B cell (primary cell): ENCODE data around the gene MSH5.

ENCODE experiments used
- CTCF ChIP-seq: fragments of 200-600 bp; IDR thresholded peaks from one replicate; pipeline ENCODE4 v1.8.0; 2022; ENCODE audit warnings: antibody characterized with exemption, mild to moderate bottlenecking
- EZH2 ChIP-seq: IDR thresholded peaks from 2 replicates; pipeline ENCODE4 v1.6.1; 2012; ENCODE audit warnings: borderline replicate concordance, low read depth, mild to moderate bottlenecking, moderate library complexity, low read length; ENCODE audit not compliant: insufficient read depth, poor library complexity, severe bottlenecking

GRCh38 chr6:31711233-31711632, 28.6 kb upstream of the MSH5 start:
- no peak for TF ChIP-seq EZH2
- no peak for TF ChIP-seq CTCF
